ENCODE measurements around the gene GRK1.

DNA sequence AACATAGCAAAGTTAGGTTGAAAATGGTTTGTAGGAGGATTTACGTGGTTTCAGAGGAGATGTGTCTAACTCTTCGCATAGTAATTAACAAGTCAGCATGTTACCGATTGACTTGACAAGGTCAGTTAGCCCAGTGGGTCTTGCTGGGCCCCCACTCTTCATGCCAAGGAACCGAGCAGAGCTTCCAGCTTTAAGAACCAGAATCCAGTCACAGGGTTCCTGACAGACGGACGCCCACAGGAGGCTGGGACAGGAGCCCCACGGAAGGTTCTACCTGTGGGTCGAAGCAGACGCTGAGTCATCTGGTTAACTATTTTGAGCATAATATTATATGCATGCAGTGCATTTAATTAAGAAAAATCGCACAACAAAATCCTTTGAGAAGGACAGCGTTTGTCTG is 95.5 kb downstream of the GRK1 start:
- TF ChIP-seq, protein P1, sequence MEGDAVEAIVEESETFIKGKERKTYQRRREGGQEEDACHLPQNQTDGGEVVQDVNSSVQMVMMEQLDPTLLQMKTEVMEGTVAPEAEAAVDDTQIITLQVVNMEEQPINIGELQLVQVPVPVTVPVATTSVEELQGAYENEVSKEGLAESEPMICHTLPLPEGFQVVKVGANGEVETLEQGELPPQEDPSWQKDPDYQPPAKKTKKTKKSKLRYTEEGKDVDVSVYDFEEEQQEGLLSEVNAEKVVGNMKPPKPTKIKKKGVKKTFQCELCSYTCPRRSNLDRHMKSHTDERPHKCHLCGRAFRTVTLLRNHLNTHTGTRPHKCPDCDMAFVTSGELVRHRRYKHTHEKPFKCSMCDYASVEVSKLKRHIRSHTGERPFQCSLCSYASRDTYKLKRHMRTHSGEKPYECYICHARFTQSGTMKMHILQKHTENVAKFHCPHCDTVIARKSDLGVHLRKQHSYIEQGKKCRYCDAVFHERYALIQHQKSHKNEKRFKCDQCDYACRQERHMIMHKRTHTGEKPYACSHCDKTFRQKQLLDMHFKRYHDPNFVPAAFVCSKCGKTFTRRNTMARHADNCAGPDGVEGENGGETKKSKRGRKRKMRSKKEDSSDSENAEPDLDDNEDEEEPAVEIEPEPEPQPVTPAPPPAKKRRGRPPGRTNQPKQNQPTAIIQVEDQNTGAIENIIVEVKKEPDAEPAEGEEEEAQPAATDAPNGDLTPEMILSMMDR (IDR thresholded peaks at IDR 0.05): no peak
- TF ChIP-seq POLR2A (IDR thresholded peaks at IDR 0.05): no peak

All from uterus (tissue), 2 donors.